ENCODE measurements around the gene STAC. TPM values are rescaled to one million over a fixed set of nuclear protein-coding genes. Genes with fewer than 3 reads are reported as not detected.

The STAC gene
- total and polyA plus RNA-seq, 10 of the 15 experiments (the other 5 are each of a cell fraction or from before 2014, with no cell fraction given): 0.07 TPM; not detected in 9

DNA sequence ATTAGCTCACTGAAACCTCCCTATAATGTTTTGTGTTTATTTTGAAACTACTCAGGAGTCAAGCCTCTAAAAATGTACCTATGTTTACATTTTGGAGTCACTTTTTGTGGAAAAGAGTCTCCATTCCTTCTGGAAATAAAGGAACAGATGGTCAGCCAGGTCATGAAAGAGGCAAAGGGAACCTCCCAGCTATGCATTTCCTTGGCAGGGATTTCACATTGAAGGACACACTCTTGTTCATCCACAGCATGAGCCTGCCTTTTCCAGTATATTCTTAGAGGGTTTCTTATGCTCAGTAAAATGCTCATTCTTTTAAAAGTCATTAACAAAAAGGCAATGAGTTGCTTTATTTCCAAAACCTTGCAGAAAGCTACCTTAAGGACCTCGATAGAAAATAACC lies 20.8 kb downstream of the STAC start:
- FAIRE-seq: no peak
- POLR2A ChIA-PET: no interaction called here
- CTCF ChIA-PET: no interaction called here

DNA sequence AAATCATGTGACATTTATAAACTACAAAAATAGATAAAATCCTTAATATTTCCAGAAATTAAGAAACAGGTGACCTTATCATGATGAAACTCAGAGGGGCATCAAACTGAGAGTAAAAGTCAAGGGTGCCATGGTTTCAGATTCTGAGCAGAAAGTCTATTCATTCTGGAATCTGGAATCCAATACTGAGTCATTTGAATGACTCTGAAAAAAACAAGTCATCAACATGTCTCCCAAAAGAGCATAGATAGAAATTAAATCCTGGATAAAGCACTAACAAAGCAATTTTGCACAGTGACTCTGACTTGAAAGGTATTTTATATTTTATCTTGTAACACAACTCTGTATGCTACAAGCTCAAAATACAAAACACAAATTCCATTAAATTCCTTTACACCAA lies 23.4 kb downstream of the STAC start:
- CTCF ChIA-PET: no interaction called here
- Histone ChIP-seq H2AFZ (ENCODE audit: control insufficient read depth, low read depth, low read length) (no peak overlapping the region), H3K9ac (ENCODE audit: control insufficient read depth, insufficient read depth, low read length) (no peak overlapping the region), H3K27ac (ENCODE audit: control insufficient read depth, insufficient read depth) (no peak overlapping the region), H3K79me2 (ENCODE audit: control insufficient read depth, insufficient read depth, low read length) (no peaks in the 10 kb centered on the region), H4K20me1 (ENCODE audit: control insufficient read depth, insufficient read depth) (no peaks in the 10 kb centered on the region), H3K4me1 (ENCODE audit: control insufficient read depth, insufficient read depth, low read length) (no peaks in the 10 kb centered on the region), H3K9me3 (replicated peaks; ENCODE audit: control insufficient read depth, insufficient read depth, low read length) (no peaks in the 10 kb centered on the region), H3K4me3 (no peak overlapping the region), H3K27me3 (replicated peaks in 1 of 2; ENCODE audit: control insufficient read depth in 2 of 2, insufficient read depth in 2 of 2, low read length in 1 of 2) (no peaks in the 10 kb centered on the region), H3K4me2 (ENCODE audit: control insufficient read depth, insufficient read depth) (no peak overlapping the region), H3K36me3 (ENCODE audit: control insufficient read depth in 2 of 2, insufficient read depth in 2 of 2, low read length in 1 of 2) (no peaks in the 10 kb centered on the region)
- ATAC-seq (no peak), FAIRE-seq (no peak), DNase-seq (ENCODE audit: low read depth, low spot score) (no peak)
- RAD21 ChIA-PET (ENCODE audit: unreplicated experiment): no interaction called here
- no TSS peak for BruUV-seq (replicated peaks)
- intact Hi-C loops (cut with micrococcal nuclease; ENCODE audit: unreplicated experiment) (no loop called here), in situ Hi-C loops (cut with MboI) (no loop called here)
- TF ChIP-seq, protein P1, sequence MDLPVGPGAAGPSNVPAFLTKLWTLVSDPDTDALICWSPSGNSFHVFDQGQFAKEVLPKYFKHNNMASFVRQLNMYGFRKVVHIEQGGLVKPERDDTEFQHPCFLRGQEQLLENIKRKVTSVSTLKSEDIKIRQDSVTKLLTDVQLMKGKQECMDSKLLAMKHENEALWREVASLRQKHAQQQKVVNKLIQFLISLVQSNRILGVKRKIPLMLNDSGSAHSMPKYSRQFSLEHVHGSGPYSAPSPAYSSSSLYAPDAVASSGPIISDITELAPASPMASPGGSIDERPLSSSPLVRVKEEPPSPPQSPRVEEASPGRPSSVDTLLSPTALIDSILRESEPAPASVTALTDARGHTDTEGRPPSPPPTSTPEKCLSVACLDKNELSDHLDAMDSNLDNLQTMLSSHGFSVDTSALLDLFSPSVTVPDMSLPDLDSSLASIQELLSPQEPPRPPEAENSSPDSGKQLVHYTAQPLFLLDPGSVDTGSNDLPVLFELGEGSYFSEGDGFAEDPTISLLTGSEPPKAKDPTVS (IDR thresholded peaks at IDR 0.05; ENCODE audit: low read depth, low read length): no peak
- TF ChIP-seq SMARCA5 (IDR thresholded peaks at IDR 0.05): no peak
- TF ChIP-seq MYC (IDR thresholded peaks at IDR 0.05; ENCODE audit: insufficient read depth, insufficient read length, insufficient replicate concordance, low read length, severe bottlenecking): no peak
- TF ChIP-seq SIX5 (IDR thresholded peaks at IDR 0.05; ENCODE audit: low read depth, low read length, severe bottlenecking): no peak
- no peak for TF ChIP-seq NFIC (IDR thresholded peaks at IDR 0.05; ENCODE audit: low read depth, low read length)
- no peak for TF ChIP-seq NFYA (IDR thresholded peaks at IDR 0.05; ENCODE audit: borderline replicate concordance, low read depth, low read length)
- TF ChIP-seq IKZF1 (conservative IDR thresholded peaks at IDR 0.05): no peak
- TF ChIP-seq ZNF217 (IDR thresholded peaks at IDR 0.05): no peak
- no peak for TF ChIP-seq POLR2AphosphoS2 (IDR thresholded peaks at IDR 0.05; ENCODE audit: low read depth, low read length)
- no peak for TF ChIP-seq SMAD5 (IDR thresholded peaks at IDR 0.05; ENCODE audit: low read depth)
- TF ChIP-seq GATAD2B (conservative IDR thresholded peaks at IDR 0.05; ENCODE audit: low read depth): no peak
- TF ChIP-seq SUZ12 (IDR thresholded peaks at IDR 0.05; ENCODE audit: unreplicated experiment): no peak
- TF ChIP-seq EZH2 (IDR thresholded peaks at IDR 0.05; ENCODE audit: borderline replicate concordance, control insufficient read depth, low read depth, low read length): no peak
- no peak for TF ChIP-seq SREBF1 (IDR thresholded peaks at IDR 0.05; ENCODE audit: low read length)
- no peak for TF ChIP-seq KLF5 (IDR thresholded peaks at IDR 0.05; ENCODE audit: partially characterized antibody)
- SMC1A ChIA-PET (ENCODE audit: uncharacterized antibody, unreplicated experiment): no interaction called here
- POLR2A ChIA-PET: no interaction called here

More for the DNA sequence above, 20.8 kb downstream of the STAC start:
- no peaks in the 10 kb centered on the region for H3K9me3 ChIP-seq (replicated peaks; ENCODE audit: control insufficient read depth, insufficient read depth, low read length)
- H3K4me1 ChIP-seq (ENCODE audit: control insufficient read depth, insufficient read depth, low read length): no peaks in the 10 kb centered on the region
- H3K4me2 ChIP-seq (ENCODE audit: control insufficient read depth, insufficient read depth): no peak overlapping the region
- no peaks in the 10 kb centered on the region for H3K79me2 ChIP-seq (ENCODE audit: control insufficient read depth, insufficient read depth, low read length)
- no peaks in the 10 kb centered on the region for H3K27me3 ChIP-seq (replicated peaks in 1 of 2; ENCODE audit: control insufficient read depth in 2 of 2, insufficient read depth in 2 of 2, low read length in 1 of 2)
- intact Hi-C loops (cut with micrococcal nuclease; ENCODE audit: unreplicated experiment) (no loop called here), in situ Hi-C loops (cut with MboI) (no loop called here)
- H2AFZ ChIP-seq (ENCODE audit: control insufficient read depth, low read depth, low read length): no peak overlapping the region
- RAD21 ChIA-PET (ENCODE audit: unreplicated experiment): no interaction called here
- ATAC-seq (no peak), DNase-seq (ENCODE audit: low read depth, low spot score) (no peak)
- no peaks in the 10 kb centered on the region for H3K36me3 ChIP-seq (ENCODE audit: control insufficient read depth in 2 of 2, insufficient read depth in 2 of 2, low read length in 1 of 2)
- no TSS peak for BruUV-seq (replicated peaks)
- SMC1A ChIA-PET (ENCODE audit: uncharacterized antibody, unreplicated experiment): no interaction called here
- no peak overlapping the region for H3K27ac ChIP-seq (ENCODE audit: control insufficient read depth, insufficient read depth)
- no peaks in the 10 kb centered on the region for H4K20me1 ChIP-seq (ENCODE audit: control insufficient read depth, insufficient read depth)
- no peak for TF ChIP-seq YBX1 (IDR thresholded peaks at IDR 0.05)
- TF ChIP-seq MEF2B (IDR thresholded peaks at IDR 0.05; ENCODE audit: partially characterized antibody, poor library complexity, severe bottlenecking): no peak
- WGBS (ENCODE audit: insufficient coverage, insufficient replicate concordance, low lambda C conversion rate, missing lambda C conversion rate): 0% methylated on average over 1 of the region's 1 CpG
- H3K9ac ChIP-seq (ENCODE audit: control insufficient read depth, insufficient read depth, low read length): no peak overlapping the region
- no peak overlapping the region for H3K4me3 ChIP-seq
